H9 (cell line): ENCODE results near the gene SH3BP5L. TPM values are rescaled to one million over a fixed set of nuclear protein-coding genes. Genes with fewer than 3 reads are reported as not detected.

Experiments
- DNase-seq: peaks from one replicate; pipeline ENCODE4 v3.0.0-alpha.2; 2017
- H2AFZ ChIP-seq: one replicate; pipeline ENCODE4 v1.6.1; 2013; ENCODE audit warnings: mild to moderate bottlenecking, low read length, control low read depth, moderate library complexity
- H2AK5ac ChIP-seq: 2 replicates; pipeline ENCODE4 v1.6.1; 2013; ENCODE audit warnings: low read length, control low read depth, mixed read lengths; ENCODE audit not compliant: insufficient read length
- H2BK120ac ChIP-seq: one replicate; pipeline ENCODE4 v1.6.1; 2013; ENCODE audit warnings: low read depth, mild to moderate bottlenecking, low read length, control low read depth, inconsistent platforms; ENCODE audit not compliant: poor library complexity, severe bottlenecking
- H2BK12ac ChIP-seq: 2 replicates; pipeline ENCODE4 v1.6.1; 2013; ENCODE audit warnings: low read length, control low read depth, mixed read lengths, low read depth; ENCODE audit not compliant: insufficient read length
- H2BK15ac ChIP-seq: 2 replicates; pipeline ENCODE4 v1.6.1; 2013; ENCODE audit warnings: low read depth, low read length, control low read depth
- H2BK20ac ChIP-seq: one replicate; pipeline ENCODE4 v1.6.1; 2013; ENCODE audit warnings: low read depth, mild to moderate bottlenecking, low read length, control low read depth, inconsistent platforms; ENCODE audit not compliant: poor library complexity, severe bottlenecking
- H2BK5ac ChIP-seq: 2 replicates; pipeline ENCODE4 v1.6.1; 2013; ENCODE audit warnings: low read length, control low read depth, mixed read lengths; ENCODE audit not compliant: insufficient read length
- H3K14ac ChIP-seq: 2 replicates; pipeline ENCODE4 v1.6.1; 2013; ENCODE audit warnings: low read length, control low read depth; ENCODE audit not compliant: insufficient read depth
- H3K18ac ChIP-seq: 2 replicates; pipeline ENCODE4 v1.6.1; 2013; ENCODE audit warnings: low read depth, mild to moderate bottlenecking, mixed read lengths, low read length, control low read depth; ENCODE audit not compliant: insufficient read length
- H3K23ac ChIP-seq: 2 replicates; pipeline ENCODE4 v1.6.1; 2013; ENCODE audit warnings: low read length, control low read depth, mixed read lengths, low read depth; ENCODE audit not compliant: insufficient read length
- H3K23me2 ChIP-seq: 2 replicates; pipeline ENCODE4 v1.6.1; 2013; ENCODE audit warnings: low read depth, mild to moderate bottlenecking, mixed read lengths, low read length, control low read depth; ENCODE audit not compliant: insufficient read length, poor library complexity, severe bottlenecking
- H3K27ac ChIP-seq: 2 replicates; pipeline ENCODE4 v1.5.1; 2013; ENCODE audit warnings: low read length, control low read depth, mixed read lengths, low read depth; ENCODE audit not compliant: insufficient read length
- H3K27me3 ChIP-seq: 2 replicates; pipeline ENCODE4 v1.6.1; 2013; ENCODE audit warnings: low read length, control low read depth, inconsistent platforms; ENCODE audit not compliant: insufficient read depth
- H3K4ac ChIP-seq: 2 replicates; pipeline ENCODE4 v1.6.1; 2013; ENCODE audit warnings: low read depth, mild to moderate bottlenecking, control low read depth, inconsistent platforms, low read length, moderate library complexity
- H3K4me1 ChIP-seq: 2 replicates; pipeline ENCODE4 v1.6.1; 2013; ENCODE audit warnings: low read length, control low read depth, inconsistent platforms; ENCODE audit not compliant: insufficient read depth
- H3K4me2 ChIP-seq: 2 replicates; pipeline ENCODE4 v1.6.1; 2013; ENCODE audit warnings: low read length, control low read depth, mixed read lengths; ENCODE audit not compliant: insufficient read length, insufficient read depth
- H3K56ac ChIP-seq: 2 replicates; pipeline ENCODE4 v1.6.1; 2013; ENCODE audit warnings: low read depth, mild to moderate bottlenecking, mixed read lengths, low read length, control low read depth; ENCODE audit not compliant: insufficient read length
- H3K79me1 ChIP-seq: 2 replicates; pipeline ENCODE4 v1.6.1; 2013; ENCODE audit warnings: low read depth, mild to moderate bottlenecking, moderate library complexity, low read length, control low read depth, inconsistent platforms; ENCODE audit not compliant: insufficient read depth, poor library complexity, severe bottlenecking
- H3K79me2 ChIP-seq: 2 replicates; pipeline ENCODE4 v1.6.1; 2013; ENCODE audit warnings: low read length, control low read depth, inconsistent platforms; ENCODE audit not compliant: insufficient read depth
- H3K9ac ChIP-seq: 2 replicates; pipeline ENCODE4 v1.6.1; 2013; ENCODE audit warnings: low read length, control low read depth, mixed read lengths; ENCODE audit not compliant: insufficient read length; ENCODE audit errors: extremely low read depth
- H3K9me3 ChIP-seq: one replicate; pipeline ENCODE4 v1.6.1; 2013; ENCODE audit warnings: low read depth, low read length, inconsistent platforms; ENCODE audit not compliant: control insufficient read depth
- H3T11ph ChIP-seq: one replicate; pipeline ENCODE4 v1.6.1; 2013; ENCODE audit warnings: mild to moderate bottlenecking, low read length, control low read depth, inconsistent platforms
- H4K20me1 ChIP-seq: one replicate; pipeline ENCODE4 v1.6.1; 2013; ENCODE audit not compliant: control insufficient read depth, insufficient read length, insufficient read depth
- H4K5ac ChIP-seq: 2 replicates; pipeline ENCODE4 v1.6.1; 2013; ENCODE audit warnings: low read depth, mild to moderate bottlenecking, mixed read lengths, low read length, control low read depth; ENCODE audit not compliant: insufficient read length
- H4K8ac ChIP-seq: replicated peaks from 2 replicates; pipeline ENCODE4 v1.6.1; 2013; ENCODE audit warnings: low read length, control low read depth, mixed read lengths, low read depth; ENCODE audit not compliant: insufficient read length
- H4K91ac ChIP-seq: 2 replicates; pipeline ENCODE4 v1.6.1; 2013; ENCODE audit warnings: low read depth, mild to moderate bottlenecking, moderate library complexity, mixed read lengths, low read length, control low read depth; ENCODE audit not compliant: insufficient read length
- H3K27ac Mint-ChIP-seq, 3 experiments: 2 replicates in 2 of 3; 3 replicates in 1 of 3; pipeline ENCODE4 v1.8.0; 2020 to 2021; ENCODE audit warnings: mixed read lengths in 3 of 3, mild to moderate bottlenecking in 1 of 3, moderate library complexity in 1 of 3
- H3K27me3 Mint-ChIP-seq: 2 replicates; pipeline ENCODE4 v1.8.0; 2021; ENCODE audit warnings: low read depth, mild to moderate bottlenecking, moderate library complexity, mixed read lengths
- H3K36me3 Mint-ChIP-seq, 3 experiments: 2 replicates in 2 of 3; 3 replicates in 1 of 3; pipeline ENCODE4 v1.8.0; 2020 to 2021; ENCODE audit warnings: low read depth in 3 of 3, mixed read lengths in 3 of 3; ENCODE audit not compliant: insufficient read depth in 1 of 3
- H3K4me1 Mint-ChIP-seq, 2 experiments: 2 replicates each; pipeline ENCODE4 v1.8.0; 2020; ENCODE audit warnings: mixed read lengths in 2 of 2
- H3K4me3 Mint-ChIP-seq, 2 experiments: 2 replicates in 1 of 2; 3 replicates in 1 of 2; pipeline ENCODE4 v1.8.0; 2020 to 2021; ENCODE audit warnings: mild to moderate bottlenecking in 2 of 2, mixed read lengths in 2 of 2, moderate library complexity in 1 of 2
- H3K9me3 Mint-ChIP-seq, 2 experiments: 2 replicates in 1 of 2; 3 replicates in 1 of 2; pipeline ENCODE4 v1.8.0; 2020; ENCODE audit warnings: mild to moderate bottlenecking in 2 of 2, mixed read lengths in 2 of 2, moderate library complexity in 1 of 2
- CTCF ChIP-seq: fragments of 200-600 bp; sonication (generic); conservative IDR thresholded peaks from 3 replicates; pipeline ENCODE4 v1.8.0; 2021; ENCODE audit warnings: antibody characterized with exemption, mild to moderate bottlenecking
- WGBS: extraction: QIAGEN DNeasy Blood & Tissue Kit; methylation state at CpG from one replicate; pipeline ENCODE4 v1.1.7; 2013; ENCODE audit warnings: missing lambda C conversion rate, low lambda C conversion rate, mixed read lengths; ENCODE audit not compliant: insufficient read length; ENCODE audit errors: extremely low coverage; 5-methylcytosine and 5-hydroxymethylcytosine counted together
- total RNA-seq: library from RNA; stranded (reverse); gene quantifications from 2 replicates; pipeline ENCODE4 v1.2.1, GENCODE V29; 2021

SH3BP5L gene
- total RNA-seq, 1 experiment from 2014 or later, result 27.6 TPM

- Histone ChIP-seq H3K9ac (no peak overlapping the region), H2BK20ac (no peak overlapping the region), H3K27ac (no peak overlapping the region), H4K91ac (no peak overlapping the region), H3T11ph (no peak overlapping the region), H2AK5ac (no peak overlapping the region), H3K79me2 (no peaks in the 10 kb centered on the region), H2BK12ac (no peak overlapping the region), H2BK5ac (no peak overlapping the region), H3K4me2 (no peak overlapping the region), H3K14ac (no peak overlapping the region), H3K23me2 (no peaks in the 10 kb centered on the region), H3K56ac (no peak overlapping the region), H3K9me3 (no peaks in the 10 kb centered on the region), H2BK120ac (no peak overlapping the region), H3K4ac (no peak overlapping the region), H4K5ac (no peak overlapping the region), H3K18ac (no peak overlapping the region), H3K27me3 (no peaks in the 10 kb centered on the region), H2BK15ac (no peak overlapping the region), H3K23ac (no peak overlapping the region), H3K4me1 (no peaks in the 10 kb centered on the region), H4K20me1 (no peaks in the 10 kb centered on the region), H2AFZ (no peak overlapping the region), H4K8ac (no peak overlapping the region), H3K79me1 (no peaks in the 10 kb centered on the region)
- no peak overlapping the region for H3K4me3 Mint-ChIP-seq
- no CpG with 5 or more reads among the region's 12 CpGs for WGBS
- DNase-seq, result no peak
- peaks cover 0 to 1% of the 10 kb centered on the region in 2 experiments; a peak in 2 of 5 replicates for H3K9me3 Mint-ChIP-seq
- H3K27me3 Mint-ChIP-seq, result no peaks in the 10 kb centered on the region
- TF ChIP-seq CTCF, result no peak
- no peak overlapping the region for H3K27ac Mint-ChIP-seq
- H3K36me3 Mint-ChIP-seq, result peaks cover 26 to 43% (median 42%) of the 10 kb centered on the region in 3 experiments
- peaks cover 6 to 10% of the 10 kb centered on the region in 2 experiments for H3K4me1 Mint-ChIP-seq
Observed at GRCh38 chr1:248810727-248811513, 14.8 kb downstream of the SH3BP5L start.
